ENCODE measurements around the gene SLC22A1. TPM values are rescaled to one million over a fixed set of nuclear protein-coding genes. Genes with fewer than 3 reads are reported as not detected.

The SLC22A1 gene
- polyA plus RNA-seq, 2 of the 4 experiments (the other 2 are of a cell fraction): 2.1 TPM

DNA sequence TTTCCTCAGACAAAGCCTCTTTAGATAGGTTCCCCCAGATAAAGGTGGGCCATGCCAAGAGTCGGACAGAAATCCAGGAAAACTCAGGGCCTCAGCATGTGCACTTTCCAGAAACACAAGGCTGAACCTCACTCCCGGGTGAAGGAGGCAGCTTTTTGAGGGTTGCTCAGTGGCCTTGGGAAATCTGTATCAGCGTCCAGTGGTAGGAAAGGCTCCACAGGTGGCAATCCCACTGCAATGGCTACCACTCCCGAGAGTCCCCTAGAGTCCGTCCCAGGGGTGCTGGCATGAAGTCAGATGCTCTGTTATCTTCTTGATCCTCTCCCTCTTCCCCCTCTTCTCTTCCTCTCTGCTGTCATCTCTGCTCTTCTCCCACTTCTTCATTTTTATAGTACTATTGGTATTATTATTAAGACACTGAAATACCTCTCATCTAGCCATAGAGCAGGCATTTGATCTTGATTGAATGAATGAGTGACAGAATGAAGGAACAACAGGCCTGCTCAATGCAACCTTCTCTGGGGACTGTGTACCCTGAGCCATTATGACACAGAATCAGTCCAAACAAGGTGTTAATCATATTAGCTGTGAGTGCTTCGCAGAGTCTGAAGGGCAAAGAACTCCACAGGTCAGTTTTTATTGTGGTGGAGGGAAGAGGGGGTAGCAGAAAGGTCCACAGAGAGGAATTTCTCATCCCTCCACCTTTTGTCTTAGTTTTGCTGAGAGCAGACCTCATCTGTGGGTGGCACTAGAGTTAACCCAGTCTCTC, 13.3 kb downstream of the SLC22A1 start:
- Histone ChIP-seq H3K4me3 (no peak overlapping the region), H3K4me2 (no peak overlapping the region), H3K4me1 (peaks cover 29% of the 10 kb centered on the region), H3K9me3 (no peaks in the 10 kb centered on the region), H3K27ac (peak overlapping the region in 1 of 2 experiments; percentile 16; a peak in 1 of 6 replicates)
- ChIA-PET POLR2A (no interaction called here), CTCF (interaction anchor here (1.8 kb wide), 1 partner anchor 320 kb away, joined by 4 read pairs; no protein-coding TSS in a partner anchor)
- 86% methylated on average over 6 of the region's 6 CpGs for WGBS (ENCODE audit: missing lambda C conversion rate)
- TF ChIP-seq ZC3H11A (IDR thresholded peaks at IDR 0.05): no peak
- no peak for TF ChIP-seq RNF2 (IDR thresholded peaks at IDR 0.05; ENCODE audit: borderline replicate concordance, low read depth)
- no peak for TF ChIP-seq ZSCAN20 (CRISPR knock-in tag; IDR thresholded peaks at IDR 0.05)
- TF ChIP-seq JUN (IDR thresholded peaks at IDR 0.05): no peak
- no peak for TF ChIP-seq CEBPB (IDR thresholded peaks at IDR 0.05)
- TF ChIP-seq CBX2 (IDR thresholded peaks at IDR 0.05; ENCODE audit: borderline replicate concordance, low read depth): no peak
- no peak for TF ChIP-seq PHF8 (IDR thresholded peaks at IDR 0.05; ENCODE audit: borderline replicate concordance, low read depth)
- no peak for TF ChIP-seq JUNB (IDR thresholded peaks at IDR 0.05)
- TF ChIP-seq HOXB13 (CRISPR knock-in tag; IDR thresholded peaks at IDR 0.05; ENCODE audit: low read depth): no peak
- TF ChIP-seq FOSB (CRISPR knock-in tag; IDR thresholded peaks at IDR 0.05): no peak
- TF ChIP-seq MYC (IDR thresholded peaks at IDR 0.05; ENCODE audit: borderline replicate concordance, low read length): no peak
- TF ChIP-seq HOXA7 (CRISPR knock-in tag; IDR thresholded peaks at IDR 0.05): no peak
- TF ChIP-seq, protein P1, sequence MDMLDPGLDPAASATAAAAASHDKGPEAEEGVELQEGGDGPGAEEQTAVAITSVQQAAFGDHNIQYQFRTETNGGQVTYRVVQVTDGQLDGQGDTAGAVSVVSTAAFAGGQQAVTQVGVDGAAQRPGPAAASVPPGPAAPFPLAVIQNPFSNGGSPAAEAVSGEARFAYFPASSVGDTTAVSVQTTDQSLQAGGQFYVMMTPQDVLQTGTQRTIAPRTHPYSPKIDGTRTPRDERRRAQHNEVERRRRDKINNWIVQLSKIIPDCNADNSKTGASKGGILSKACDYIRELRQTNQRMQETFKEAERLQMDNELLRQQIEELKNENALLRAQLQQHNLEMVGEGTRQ (IDR thresholded peaks at IDR 0.05): no peak
- TF ChIP-seq, protein P2, sequence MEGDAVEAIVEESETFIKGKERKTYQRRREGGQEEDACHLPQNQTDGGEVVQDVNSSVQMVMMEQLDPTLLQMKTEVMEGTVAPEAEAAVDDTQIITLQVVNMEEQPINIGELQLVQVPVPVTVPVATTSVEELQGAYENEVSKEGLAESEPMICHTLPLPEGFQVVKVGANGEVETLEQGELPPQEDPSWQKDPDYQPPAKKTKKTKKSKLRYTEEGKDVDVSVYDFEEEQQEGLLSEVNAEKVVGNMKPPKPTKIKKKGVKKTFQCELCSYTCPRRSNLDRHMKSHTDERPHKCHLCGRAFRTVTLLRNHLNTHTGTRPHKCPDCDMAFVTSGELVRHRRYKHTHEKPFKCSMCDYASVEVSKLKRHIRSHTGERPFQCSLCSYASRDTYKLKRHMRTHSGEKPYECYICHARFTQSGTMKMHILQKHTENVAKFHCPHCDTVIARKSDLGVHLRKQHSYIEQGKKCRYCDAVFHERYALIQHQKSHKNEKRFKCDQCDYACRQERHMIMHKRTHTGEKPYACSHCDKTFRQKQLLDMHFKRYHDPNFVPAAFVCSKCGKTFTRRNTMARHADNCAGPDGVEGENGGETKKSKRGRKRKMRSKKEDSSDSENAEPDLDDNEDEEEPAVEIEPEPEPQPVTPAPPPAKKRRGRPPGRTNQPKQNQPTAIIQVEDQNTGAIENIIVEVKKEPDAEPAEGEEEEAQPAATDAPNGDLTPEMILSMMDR (IDR thresholded peaks at IDR 0.05): no peak
- TF ChIP-seq EHF (CRISPR knock-in tag; IDR thresholded peaks at IDR 0.05): no peak
- TF ChIP-seq, protein P3, sequence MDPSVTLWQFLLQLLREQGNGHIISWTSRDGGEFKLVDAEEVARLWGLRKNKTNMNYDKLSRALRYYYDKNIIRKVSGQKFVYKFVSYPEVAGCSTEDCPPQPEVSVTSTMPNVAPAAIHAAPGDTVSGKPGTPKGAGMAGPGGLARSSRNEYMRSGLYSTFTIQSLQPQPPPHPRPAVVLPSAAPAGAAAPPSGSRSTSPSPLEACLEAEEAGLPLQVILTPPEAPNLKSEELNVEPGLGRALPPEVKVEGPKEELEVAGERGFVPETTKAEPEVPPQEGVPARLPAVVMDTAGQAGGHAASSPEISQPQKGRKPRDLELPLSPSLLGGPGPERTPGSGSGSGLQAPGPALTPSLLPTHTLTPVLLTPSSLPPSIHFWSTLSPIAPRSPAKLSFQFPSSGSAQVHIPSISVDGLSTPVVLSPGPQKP (IDR thresholded peaks at IDR 0.05; ENCODE audit: low read depth, low read length): no peak
- ATAC-seq (no peak), DNase-seq (ENCODE audit: low read depth in 1 of 2, low spot score in 1 of 2) (no peak), FAIRE-seq (no peak)

DNA sequence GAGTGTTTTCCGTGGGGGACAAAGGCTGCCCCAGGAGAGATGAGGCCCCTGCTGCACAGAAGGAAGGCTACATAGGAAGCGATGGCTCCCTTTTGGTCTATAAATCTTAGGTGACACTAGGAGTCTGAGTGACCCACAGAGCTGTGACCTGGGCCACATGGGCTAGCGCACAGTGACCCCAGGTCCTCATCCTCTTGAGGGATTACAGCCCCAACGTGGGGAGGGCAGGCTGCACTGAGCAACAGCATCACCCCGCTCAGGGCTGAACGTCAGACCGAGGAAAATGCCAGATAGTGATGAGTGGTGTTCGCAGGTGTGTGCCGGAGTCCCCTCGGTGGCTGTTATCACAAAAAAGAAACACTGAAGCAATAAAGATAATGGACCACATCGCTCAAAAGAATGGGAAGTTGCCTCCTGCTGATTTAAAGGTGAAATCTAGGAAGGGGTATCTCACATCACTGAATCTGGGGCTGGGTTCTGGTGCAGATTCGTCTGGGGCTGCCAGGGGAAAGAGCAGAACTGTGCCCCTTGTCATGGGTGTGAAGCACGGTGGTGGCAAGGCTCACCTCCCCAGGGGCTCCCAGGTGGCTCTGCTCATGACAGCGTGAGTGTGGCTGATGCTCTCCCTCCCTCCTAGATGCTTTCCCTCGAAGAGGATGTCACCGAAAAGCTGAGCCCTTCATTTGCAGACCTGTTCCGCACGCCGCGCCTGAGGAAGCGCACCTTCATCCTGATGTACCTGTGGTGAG, 14.5 kb downstream of the SLC22A1 start:
- Histone ChIP-seq H3K27ac (peak overlapping the region; percentile 21 to 30; a peak in 2 of 6 replicates), H3K9me3 (no peaks in the 10 kb centered on the region), H3K4me1 (peaks cover 40% of the 10 kb centered on the region), H3K4me3 (no peak overlapping the region), H3K4me2 (no peak overlapping the region)
- CTCF ChIA-PET: interaction anchor here (1.0 to 3.1 kb wide), 2 partner anchors 18 to 320 kb away, joined by 3 to 30 read pairs; no protein-coding TSS in a partner anchor
- ATAC-seq (no peak), FAIRE-seq (no peak), DNase-seq (ENCODE audit: low read depth in 1 of 2, low spot score in 1 of 2) (no peak)
- POLR2A ChIA-PET: no interaction called here
- 84% methylated on average over 16 of the region's 21 CpGs for WGBS (ENCODE audit: missing lambda C conversion rate)
- TF ChIP-seq, protein P4, sequence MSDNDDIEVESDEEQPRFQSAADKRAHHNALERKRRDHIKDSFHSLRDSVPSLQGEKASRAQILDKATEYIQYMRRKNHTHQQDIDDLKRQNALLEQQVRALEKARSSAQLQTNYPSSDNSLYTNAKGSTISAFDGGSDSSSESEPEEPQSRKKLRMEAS (IDR thresholded peaks at IDR 0.05): no peak
- TF ChIP-seq, protein P5, sequence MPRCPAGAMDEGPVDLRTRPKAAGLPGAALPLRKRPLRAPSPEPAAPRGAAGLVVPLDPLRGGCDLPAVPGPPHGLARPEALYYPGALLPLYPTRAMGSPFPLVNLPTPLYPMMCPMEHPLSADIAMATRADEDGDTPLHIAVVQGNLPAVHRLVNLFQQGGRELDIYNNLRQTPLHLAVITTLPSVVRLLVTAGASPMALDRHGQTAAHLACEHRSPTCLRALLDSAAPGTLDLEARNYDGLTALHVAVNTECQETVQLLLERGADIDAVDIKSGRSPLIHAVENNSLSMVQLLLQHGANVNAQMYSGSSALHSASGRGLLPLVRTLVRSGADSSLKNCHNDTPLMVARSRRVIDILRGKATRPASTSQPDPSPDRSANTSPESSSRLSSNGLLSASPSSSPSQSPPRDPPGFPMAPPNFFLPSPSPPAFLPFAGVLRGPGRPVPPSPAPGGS (IDR thresholded peaks at IDR 0.05): no peak
- TF ChIP-seq ZFP36 (IDR thresholded peaks at IDR 0.05; ENCODE audit: borderline replicate concordance, partially characterized antibody) (no peak), GATA3 (IDR thresholded peaks at IDR 0.05; ENCODE audit: borderline replicate concordance) (no peak), HDAC2 (IDR thresholded peaks at IDR 0.05) (no peak), HOXB5 (CRISPR knock-in tag; IDR thresholded peaks at IDR 0.05) (no peak), NFE2L2 (conservative IDR thresholded peaks at IDR 0.05; ENCODE audit: low read length) (no peak), FOSB (CRISPR knock-in tag; IDR thresholded peaks at IDR 0.05) (no peak), SREBF2 (IDR thresholded peaks at IDR 0.05) (no peak), TFCP2L1 (CRISPR knock-in tag; IDR thresholded peaks at IDR 0.05) (no peak)
- TF ChIP-seq, protein P6, sequence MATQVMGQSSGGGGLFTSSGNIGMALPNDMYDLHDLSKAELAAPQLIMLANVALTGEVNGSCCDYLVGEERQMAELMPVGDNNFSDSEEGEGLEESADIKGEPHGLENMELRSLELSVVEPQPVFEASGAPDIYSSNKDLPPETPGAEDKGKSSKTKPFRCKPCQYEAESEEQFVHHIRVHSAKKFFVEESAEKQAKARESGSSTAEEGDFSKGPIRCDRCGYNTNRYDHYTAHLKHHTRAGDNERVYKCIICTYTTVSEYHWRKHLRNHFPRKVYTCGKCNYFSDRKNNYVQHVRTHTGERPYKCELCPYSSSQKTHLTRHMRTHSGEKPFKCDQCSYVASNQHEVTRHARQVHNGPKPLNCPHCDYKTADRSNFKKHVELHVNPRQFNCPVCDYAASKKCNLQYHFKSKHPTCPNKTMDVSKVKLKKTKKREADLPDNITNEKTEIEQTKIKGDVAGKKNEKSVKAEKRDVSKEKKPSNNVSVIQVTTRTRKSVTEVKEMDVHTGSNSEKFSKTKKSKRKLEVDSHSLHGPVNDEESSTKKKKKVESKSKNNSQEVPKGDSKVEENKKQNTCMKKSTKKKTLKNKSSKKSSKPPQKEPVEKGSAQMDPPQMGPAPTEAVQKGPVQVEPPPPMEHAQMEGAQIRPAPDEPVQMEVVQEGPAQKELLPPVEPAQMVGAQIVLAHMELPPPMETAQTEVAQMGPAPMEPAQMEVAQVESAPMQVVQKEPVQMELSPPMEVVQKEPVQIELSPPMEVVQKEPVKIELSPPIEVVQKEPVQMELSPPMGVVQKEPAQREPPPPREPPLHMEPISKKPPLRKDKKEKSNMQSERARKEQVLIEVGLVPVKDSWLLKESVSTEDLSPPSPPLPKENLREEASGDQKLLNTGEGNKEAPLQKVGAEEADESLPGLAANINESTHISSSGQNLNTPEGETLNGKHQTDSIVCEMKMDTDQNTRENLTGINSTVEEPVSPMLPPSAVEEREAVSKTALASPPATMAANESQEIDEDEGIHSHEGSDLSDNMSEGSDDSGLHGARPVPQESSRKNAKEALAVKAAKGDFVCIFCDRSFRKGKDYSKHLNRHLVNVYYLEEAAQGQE (IDR thresholded peaks at IDR 0.05): no peak

Measured in A549 (cell line).